HUES64 (cell line): Measurements from ENCODE around the gene TSSK2.

Source experiments
- H3K27ac ChIP-seq: 2 replicates; pipeline ENCODE4 v1.7.0; 2013; ENCODE audit warnings: low read depth, low read length, inconsistent platforms
- H3K27me3 ChIP-seq: 2 replicates; pipeline ENCODE4 v1.6.1; 2013; ENCODE audit warnings: mild to moderate bottlenecking, low read length; ENCODE audit not compliant: insufficient read depth
- H3K36me3 ChIP-seq: 2 replicates; pipeline ENCODE4 v1.6.1; 2013; ENCODE audit warnings: mild to moderate bottlenecking, low read length; ENCODE audit not compliant: insufficient read depth
- H3K4me1 ChIP-seq: 2 replicates; pipeline ENCODE4 v1.6.1; 2013; ENCODE audit warnings: mild to moderate bottlenecking, low read length, moderate library complexity; ENCODE audit not compliant: insufficient read depth
- H3K4me3 ChIP-seq: 2 replicates; pipeline ENCODE4 v1.5.1; 2013; ENCODE audit warnings: mild to moderate bottlenecking, low read length, moderate library complexity
- H3K9ac ChIP-seq: 2 replicates; pipeline ENCODE4 v1.6.1; 2013; ENCODE audit warnings: mild to moderate bottlenecking, low read depth, low read length
- H3K9me3 ChIP-seq: 2 replicates; pipeline ENCODE4 v1.6.1; 2013; ENCODE audit warnings: low read depth, low read length; ENCODE audit not compliant: insufficient read depth
- WGBS: fragments of 150-250, 120-280 bp; methylation state at CpG from one replicate; pipeline ENCODE4 v1.1.7; 2013; ENCODE audit warnings: missing lambda C conversion rate; 5-methylcytosine and 5-hydroxymethylcytosine counted together

TSSK2 gene

DNA sequence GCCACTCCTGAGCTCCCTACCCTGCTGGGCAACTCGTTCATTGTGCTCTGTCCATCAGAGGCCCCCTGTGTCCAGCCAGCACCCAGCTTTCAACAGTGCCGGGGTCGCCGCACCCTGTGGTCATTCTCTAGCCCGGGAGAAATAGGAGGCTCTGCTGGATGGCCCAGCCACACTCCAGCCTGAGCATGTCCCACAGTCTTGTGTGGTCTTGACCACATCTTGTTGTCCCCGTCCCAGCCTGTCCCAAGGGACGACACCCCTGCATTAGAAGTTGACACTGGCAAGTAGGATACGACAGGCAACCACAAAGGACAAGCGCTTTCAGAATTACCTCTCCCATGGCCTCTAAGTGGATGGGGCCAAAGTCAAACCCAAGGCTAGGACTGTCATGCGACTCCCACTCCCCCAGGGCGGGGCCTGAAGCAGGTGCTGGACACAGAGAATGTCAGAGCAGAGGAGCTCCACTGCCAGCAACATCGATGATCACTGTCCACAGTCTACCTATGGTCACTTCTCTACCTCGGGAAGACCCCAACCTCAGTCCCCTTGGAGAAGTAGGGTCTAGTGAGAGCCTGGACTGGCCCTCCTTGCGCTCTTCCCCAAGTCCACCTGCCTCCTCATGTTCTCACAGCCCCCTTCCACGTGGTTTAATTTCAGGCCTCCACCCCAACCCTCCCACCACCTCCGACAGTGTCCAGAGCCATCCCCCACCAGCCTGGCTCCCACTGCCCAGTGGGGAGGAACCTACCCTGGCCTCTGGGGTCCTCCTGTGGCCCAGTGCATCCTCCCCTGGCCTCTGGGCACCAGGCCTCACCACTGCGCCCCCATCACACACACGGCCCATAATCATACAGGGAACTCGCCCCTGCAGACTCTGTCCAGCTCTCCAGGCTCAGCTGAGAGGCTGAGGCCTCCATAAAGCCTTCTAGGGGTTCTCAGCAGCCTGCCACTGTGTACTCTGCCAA lies 4.5 kb upstream of the TSSK2 start:
- WGBS, result 90% methylated on average over 19 of the region's 19 CpGs
- H3K9ac ChIP-seq, result no peak overlapping the region
- 0 out of 2 replicates have a peak, but pooled peaks cover 3% of the 10 kb centered on the region for H3K4me1 ChIP-seq
- no peak overlapping the region for H3K4me3 ChIP-seq
- no peaks in the 10 kb centered on the region for H3K9me3 ChIP-seq
- peaks cover 4% of the 10 kb centered on the region; the same call in 1 of the 2 replicates for H3K36me3 ChIP-seq
- H3K27me3 ChIP-seq, result no peaks in the 10 kb centered on the region
- H3K27ac ChIP-seq, result no peak overlapping the region

GRCh38 chr22:19127329-19128008 lies 3.6 kb upstream of the TSSK2 start:
- H3K9me3 ChIP-seq, result no peaks in the 10 kb centered on the region
- no peak overlapping the region for H3K4me3 ChIP-seq
- no peak overlapping the region for H3K27ac ChIP-seq
- 92% methylated on average over 16 of the region's 16 CpGs for WGBS
- H3K9ac ChIP-seq, result no peak overlapping the region
- H3K27me3 ChIP-seq, result no peaks in the 10 kb centered on the region
- peaks cover 7% of the 10 kb centered on the region; the same call in 1 of the 2 replicates for H3K36me3 ChIP-seq
- 0 out of 2 replicates have a peak, but pooled peaks cover 3% of the 10 kb centered on the region for H3K4me1 ChIP-seq

- 88% methylated on average over 7 of the region's 7 CpGs for WGBS
- Histone ChIP-seq H3K27ac (no peak overlapping the region), H3K9ac (no peak overlapping the region)
These were observed 3.1 kb upstream of the TSSK2 start for GRCh38 chr22:19128009-19128401.

GRCh38 chr22:19128946-19129727 lies 2.0 kb upstream of the TSSK2 start:
- Histone ChIP-seq H3K27me3 (no peaks in the 10 kb centered on the region), H3K27ac (no peak overlapping the region), H3K9me3 (no peaks in the 10 kb centered on the region), H3K36me3 (peaks cover 21% of the 10 kb centered on the region), H3K4me3 (no peak overlapping the region), H3K9ac (no peak overlapping the region), H3K4me1 (no peaks in the 10 kb centered on the region)
- WGBS, result 87% methylated on average over 7 of the region's 7 CpGs

More at GRCh38 chr22:19128009-19128401, 3.1 kb upstream of the TSSK2 start:
- H3K36me3 ChIP-seq, result peaks cover 12% of the 10 kb centered on the region; the same call in 1 of the 2 replicates
- H3K27me3 ChIP-seq, result no peaks in the 10 kb centered on the region
- 0 out of 2 replicates have a peak, but pooled peaks cover 3% of the 10 kb centered on the region for H3K4me1 ChIP-seq
- H3K4me3 ChIP-seq, result no peak overlapping the region
- no peaks in the 10 kb centered on the region for H3K9me3 ChIP-seq

DNA sequence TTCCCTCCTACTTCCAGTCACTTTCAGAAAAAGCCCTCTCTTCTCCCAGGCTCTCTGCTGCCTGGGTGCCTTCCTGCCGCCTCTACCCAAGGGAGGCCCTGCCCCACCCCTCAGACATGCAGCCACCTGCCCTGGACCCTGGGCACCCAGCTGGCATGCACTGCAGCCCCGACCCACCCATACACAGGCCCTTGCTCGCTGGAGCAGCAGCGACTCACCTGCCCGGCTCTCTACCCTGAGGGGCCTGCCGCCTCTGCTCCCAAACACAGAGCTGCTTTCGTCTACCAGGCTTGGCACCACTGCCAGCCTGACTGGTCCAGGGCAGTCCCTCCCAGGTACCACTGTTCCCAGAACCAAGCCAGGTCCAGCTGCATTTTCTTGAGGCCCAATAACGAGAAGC lies 1.2 kb upstream of the TSSK2 start:
- Histone ChIP-seq H3K36me3 (peaks cover 28% of the 10 kb centered on the region), H3K4me1 (no peaks in the 10 kb centered on the region), H3K27ac (no peak overlapping the region), H3K9me3 (no peaks in the 10 kb centered on the region), H3K9ac (no peak overlapping the region), H3K27me3 (no peaks in the 10 kb centered on the region), H3K4me3 (no peak overlapping the region)
- 89% methylated on average over 8 of the region's 8 CpGs for WGBS

DNA sequence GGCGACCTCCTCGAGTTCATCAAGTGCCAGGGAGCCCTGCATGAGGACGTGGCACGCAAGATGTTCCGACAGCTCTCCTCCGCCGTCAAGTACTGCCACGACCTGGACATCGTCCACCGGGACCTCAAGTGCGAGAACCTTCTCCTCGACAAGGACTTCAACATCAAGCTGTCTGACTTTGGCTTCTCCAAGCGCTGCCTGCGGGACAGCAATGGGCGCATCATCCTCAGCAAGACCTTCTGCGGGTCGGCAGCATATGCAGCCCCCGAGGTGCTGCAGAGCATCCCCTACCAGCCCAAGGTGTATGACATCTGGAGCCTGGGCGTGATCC lies 542 bp downstream of the TSSK2 start:
- no peak overlapping the region for H3K27ac ChIP-seq
- no peaks in the 10 kb centered on the region for H3K27me3 ChIP-seq
- H3K9ac ChIP-seq, result no peak overlapping the region
- 95% methylated on average over 19 of the region's 19 CpGs for WGBS
- no peaks in the 10 kb centered on the region for H3K4me1 ChIP-seq
- H3K9me3 ChIP-seq, result no peaks in the 10 kb centered on the region
- H3K4me3 ChIP-seq, result no peak overlapping the region
- peaks cover 42% of the 10 kb centered on the region for H3K36me3 ChIP-seq

DNA sequence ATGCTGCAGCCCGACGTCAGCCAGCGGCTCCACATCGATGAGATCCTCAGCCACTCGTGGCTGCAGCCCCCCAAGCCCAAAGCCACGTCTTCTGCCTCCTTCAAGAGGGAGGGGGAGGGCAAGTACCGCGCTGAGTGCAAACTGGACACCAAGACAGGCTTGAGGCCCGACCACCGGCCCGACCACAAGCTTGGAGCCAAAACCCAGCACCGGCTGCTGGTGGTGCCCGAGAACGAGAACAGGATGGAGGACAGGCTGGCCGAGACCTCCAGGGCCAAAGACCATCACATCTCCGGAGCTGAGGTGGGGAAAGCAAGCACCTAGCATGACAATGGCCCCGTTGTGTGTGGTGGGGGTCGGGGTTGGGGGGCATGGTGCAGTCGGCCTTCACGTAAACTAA lies 1.0 kb downstream of the TSSK2 start:
- Histone ChIP-seq H3K9me3 (no peaks in the 10 kb centered on the region), H3K36me3 (peaks cover 45% of the 10 kb centered on the region), H3K4me3 (no peak overlapping the region), H3K9ac (no peak overlapping the region), H3K27ac (no peak overlapping the region), H3K4me1 (no peaks in the 10 kb centered on the region), H3K27me3 (no peaks in the 10 kb centered on the region)
- WGBS, result 93% methylated on average over 20 of the region's 20 CpGs

- H3K27me3 ChIP-seq, result no peaks in the 10 kb centered on the region
- H3K9ac ChIP-seq, result no peak overlapping the region
- H3K4me3 ChIP-seq, result no peak overlapping the region
- H3K4me1 ChIP-seq, result no peaks in the 10 kb centered on the region
- no peaks in the 10 kb centered on the region for H3K9me3 ChIP-seq
- 95% methylated on average over 9 of the region's 9 CpGs for WGBS
- H3K27ac ChIP-seq, result no peak overlapping the region
- H3K36me3 ChIP-seq, result peaks cover 52% of the 10 kb centered on the region
These were observed 1.7 kb downstream of the TSSK2 start for GRCh38 chr22:19132693-19133400.

GRCh38 chr22:19133561-19133960 lies 2.5 kb downstream of the TSSK2 start:
- Histone ChIP-seq H3K27ac (no peak overlapping the region), H3K9ac (no peak overlapping the region), H3K36me3 (peaks cover 57% of the 10 kb centered on the region), H3K9me3 (no peaks in the 10 kb centered on the region), H3K27me3 (no peaks in the 10 kb centered on the region), H3K4me3 (no peak overlapping the region), H3K4me1 (no peaks in the 10 kb centered on the region)
- WGBS, result 96% methylated on average over 13 of the region's 13 CpGs

GRCh38 chr22:19134176-19134831 lies 3.2 kb downstream of the TSSK2 start:
- H3K36me3 ChIP-seq, result peaks cover 65% of the 10 kb centered on the region
- WGBS, result 95% methylated on average over 21 of the region's 21 CpGs
- H3K9ac ChIP-seq, result no peak overlapping the region
- no peak overlapping the region for H3K4me3 ChIP-seq
- no peaks in the 10 kb centered on the region for H3K27me3 ChIP-seq
- H3K4me1 ChIP-seq, result no peaks in the 10 kb centered on the region
- H3K27ac ChIP-seq, result no peak overlapping the region
- no peaks in the 10 kb centered on the region for H3K9me3 ChIP-seq
